ENCODE measurements around the gene GLIPR1L1. TPM values are rescaled to one million over a fixed set of nuclear protein-coding genes. Genes with fewer than 3 reads are reported as not detected.
A peak's percentile ranks its signal among the peaks of the same experiment; 100 is the strongest.
"Not testable (repeated sequence)": the region's sequence is repeated elsewhere in the genome, so short reads cannot be mapped to it uniquely, and the experiment has no call there.

Gene GLIPR1L1
- total RNA-seq, 4 donors from 2014 or later, result not detected

DNA sequence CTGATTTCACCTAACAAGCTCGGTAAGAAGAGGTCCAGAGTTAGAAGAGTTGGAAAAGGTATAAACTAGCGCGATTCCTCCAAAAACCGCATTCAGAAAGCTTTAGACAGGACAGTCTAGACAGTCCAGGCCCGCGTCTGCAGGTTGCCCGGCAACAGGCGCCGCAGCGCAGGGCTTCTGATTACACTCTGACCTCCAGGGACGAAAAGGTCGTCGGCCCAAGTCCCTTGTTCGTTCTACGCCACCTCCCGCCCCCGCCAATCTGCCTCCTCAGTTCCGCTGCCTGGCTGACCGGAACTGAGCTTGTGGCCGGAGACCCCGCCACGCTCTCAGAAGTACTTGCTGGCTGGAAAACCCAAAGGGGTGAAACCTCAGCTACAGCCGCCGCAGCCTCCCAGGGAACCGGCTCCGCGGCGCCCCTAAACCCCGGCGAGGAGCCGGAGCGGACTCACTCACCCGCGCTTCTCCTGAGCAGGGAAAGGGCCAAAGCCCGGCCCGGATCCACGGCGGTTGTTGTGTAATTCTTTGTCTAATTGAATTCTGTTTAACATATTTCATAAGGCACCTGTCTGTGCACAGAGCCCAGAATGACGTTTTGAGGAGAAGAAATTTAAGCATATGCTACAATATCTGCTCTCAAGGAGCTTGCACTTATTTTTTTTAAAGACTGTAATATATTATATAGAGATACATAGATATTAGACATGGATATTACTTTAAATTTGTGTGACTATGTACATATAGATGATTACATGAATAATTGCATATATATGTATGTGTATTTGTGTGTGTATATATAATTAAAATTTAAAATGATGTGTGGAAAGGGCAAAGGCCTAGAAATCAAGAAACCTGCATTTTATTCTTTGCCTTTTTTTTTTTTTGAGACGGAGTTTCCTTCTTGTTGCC, 4.3 kb upstream of the GLIPR1L1 start, which contains the start of gene CAPS2:
TSS of gene CAPS2 (minus strand) at position 407 of the 909 bp plus-strand sequence. CDS start 3,826 bp downstream, outside the sequence.
- Histone ChIP-seq H3K27ac (peak within 1 kb of the TSS in 2 of 4 donors; percentile 12 to 46), H3K27me3 (no peaks in the 10 kb centered on the region), H3K4me3 (peak within 1 kb of the TSS; percentile 31 to 65 (median 53)), H3K9me3 (no peaks in the 10 kb centered on the region), H3K36me3 (no peaks in the 10 kb centered on the region), H3K4me1 (no peaks in the 10 kb centered on the region)
- DNase-seq, result peak; percentile 48 to 86 (median 85)
- TF ChIP-seq, protein P1, sequence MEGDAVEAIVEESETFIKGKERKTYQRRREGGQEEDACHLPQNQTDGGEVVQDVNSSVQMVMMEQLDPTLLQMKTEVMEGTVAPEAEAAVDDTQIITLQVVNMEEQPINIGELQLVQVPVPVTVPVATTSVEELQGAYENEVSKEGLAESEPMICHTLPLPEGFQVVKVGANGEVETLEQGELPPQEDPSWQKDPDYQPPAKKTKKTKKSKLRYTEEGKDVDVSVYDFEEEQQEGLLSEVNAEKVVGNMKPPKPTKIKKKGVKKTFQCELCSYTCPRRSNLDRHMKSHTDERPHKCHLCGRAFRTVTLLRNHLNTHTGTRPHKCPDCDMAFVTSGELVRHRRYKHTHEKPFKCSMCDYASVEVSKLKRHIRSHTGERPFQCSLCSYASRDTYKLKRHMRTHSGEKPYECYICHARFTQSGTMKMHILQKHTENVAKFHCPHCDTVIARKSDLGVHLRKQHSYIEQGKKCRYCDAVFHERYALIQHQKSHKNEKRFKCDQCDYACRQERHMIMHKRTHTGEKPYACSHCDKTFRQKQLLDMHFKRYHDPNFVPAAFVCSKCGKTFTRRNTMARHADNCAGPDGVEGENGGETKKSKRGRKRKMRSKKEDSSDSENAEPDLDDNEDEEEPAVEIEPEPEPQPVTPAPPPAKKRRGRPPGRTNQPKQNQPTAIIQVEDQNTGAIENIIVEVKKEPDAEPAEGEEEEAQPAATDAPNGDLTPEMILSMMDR (IDR thresholded peaks at IDR 0.05), result peak in 1 of 6 experiments; percentile 8
- peak in 1 of 2 donors; percentile 51 for TF ChIP-seq POLR2A (IDR thresholded peaks at IDR 0.05)

DNA sequence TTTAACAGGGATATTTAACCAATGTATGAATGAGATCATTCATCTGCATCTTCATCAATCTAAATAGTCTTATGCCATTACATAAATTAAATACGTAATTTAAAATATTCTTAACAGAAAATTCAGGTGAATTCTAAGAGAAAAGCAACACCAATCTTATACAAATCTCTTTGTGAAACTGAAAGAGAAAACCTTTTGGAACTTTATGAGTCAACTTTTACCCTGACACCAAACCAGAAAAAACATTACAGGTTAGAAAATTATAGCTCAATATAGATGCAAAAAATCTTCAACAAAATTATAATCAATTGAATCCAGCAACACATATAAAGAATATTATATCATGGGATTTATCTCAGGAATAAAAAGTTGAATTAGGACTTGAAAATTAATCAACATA, 3.4 kb downstream of the GLIPR1L1 start:
- TF ChIP-seq, protein P1 (IDR thresholded peaks at IDR 0.05), result no peak
- no peak for TF ChIP-seq POLR2A (IDR thresholded peaks at IDR 0.05)
- Histone ChIP-seq H3K27me3 (no peaks in the 10 kb centered on the region), H3K27ac (no peak overlapping the region), H3K4me3 (no peak overlapping the region), H3K9me3 (no peaks in the 10 kb centered on the region), H3K36me3 (no peaks in the 10 kb centered on the region), H3K4me1 (no peaks in the 10 kb centered on the region)
- no peak for DNase-seq

DNA sequence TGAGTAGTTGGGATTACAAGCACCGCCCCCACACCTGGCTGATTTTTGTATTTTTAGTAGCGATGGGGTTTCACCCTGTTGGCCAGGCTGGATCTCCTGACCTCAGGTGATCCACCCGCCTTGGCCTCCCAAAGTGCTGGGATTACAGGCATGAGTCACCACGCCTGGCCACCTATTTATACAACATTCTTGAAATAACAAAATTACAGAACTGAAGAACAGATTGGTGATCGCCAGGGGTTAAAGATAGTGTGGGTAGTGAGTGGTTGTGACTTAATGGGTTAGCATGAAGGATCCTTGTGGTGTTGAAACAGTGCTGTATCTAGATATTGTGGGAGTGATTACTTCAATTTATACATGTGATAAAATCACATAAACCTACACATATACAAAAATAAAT, 7.4 kb downstream of the GLIPR1L1 start:
- TF ChIP-seq, protein P1 (IDR thresholded peaks at IDR 0.05), result no peak
- no peak for TF ChIP-seq POLR2A (IDR thresholded peaks at IDR 0.05)
- Histone ChIP-seq H3K36me3 (no peaks in the 10 kb centered on the region), H3K4me3 (no peak overlapping the region), H3K9me3 (no peaks in the 10 kb centered on the region), H3K27ac (no peak overlapping the region), H3K4me1 (no peaks in the 10 kb centered on the region), H3K27me3 (no peaks in the 10 kb centered on the region)
- no peak for DNase-seq

DNA sequence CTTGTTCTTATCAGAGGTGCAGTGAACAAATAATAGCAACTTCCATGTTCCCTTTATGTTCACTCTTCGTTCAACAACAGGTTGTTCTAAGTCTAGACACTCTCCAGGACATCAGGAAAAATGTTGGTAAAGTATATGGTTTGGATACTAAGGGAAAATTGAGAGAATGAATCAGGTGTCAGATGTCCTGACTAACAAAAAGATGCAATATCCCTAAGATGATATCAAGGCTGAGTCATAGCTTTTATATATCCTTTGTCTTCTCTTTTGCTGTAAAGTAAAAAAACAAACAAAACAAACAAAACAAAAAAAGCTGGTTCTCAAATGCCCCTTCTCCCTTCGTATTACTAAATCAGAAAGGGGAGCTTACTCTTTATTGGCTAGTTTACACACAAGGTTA, 11.1 kb downstream of the GLIPR1L1 start:
- no peaks in the 10 kb centered on the region for H3K9me3 ChIP-seq
- no peak for TF ChIP-seq POLR2A (IDR thresholded peaks at IDR 0.05)
- TF ChIP-seq, protein P1 (IDR thresholded peaks at IDR 0.05), result no peak
- no peaks in the 10 kb centered on the region for H3K4me1 ChIP-seq
- no peak overlapping the region for H3K4me3 ChIP-seq
- no peaks in the 10 kb centered on the region for H3K36me3 ChIP-seq
- no peaks in the 10 kb centered on the region for H3K27me3 ChIP-seq
- DNase-seq, result no peak
- H3K27ac ChIP-seq, result no peak overlapping the region

DNA sequence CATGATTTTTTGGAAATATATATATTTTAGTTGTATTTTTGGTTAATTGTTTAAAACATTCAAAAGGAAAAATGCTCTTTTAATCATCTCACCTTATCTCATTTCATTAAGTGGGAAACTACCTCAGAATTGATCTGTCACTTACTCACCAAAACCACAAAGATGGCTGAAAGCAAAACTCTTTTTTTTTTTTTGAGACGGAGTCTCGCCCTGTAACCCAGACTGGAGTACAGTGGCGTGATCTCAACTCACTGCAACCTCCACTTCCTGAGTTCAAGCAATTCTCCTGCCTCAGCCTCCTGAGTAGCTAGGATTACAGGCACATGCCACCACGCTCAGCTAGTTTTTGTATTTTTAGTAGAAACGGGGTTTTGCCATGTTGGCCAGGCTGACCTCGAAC, 11.7 kb downstream of the GLIPR1L1 start:
- not testable (repeated sequence) for DNase-seq, H3K27me3 ChIP-seq, H3K27ac ChIP-seq, H3K4me1 ChIP-seq, H3K9me3 ChIP-seq, H3K36me3 ChIP-seq, H3K4me3 ChIP-seq

DNA sequence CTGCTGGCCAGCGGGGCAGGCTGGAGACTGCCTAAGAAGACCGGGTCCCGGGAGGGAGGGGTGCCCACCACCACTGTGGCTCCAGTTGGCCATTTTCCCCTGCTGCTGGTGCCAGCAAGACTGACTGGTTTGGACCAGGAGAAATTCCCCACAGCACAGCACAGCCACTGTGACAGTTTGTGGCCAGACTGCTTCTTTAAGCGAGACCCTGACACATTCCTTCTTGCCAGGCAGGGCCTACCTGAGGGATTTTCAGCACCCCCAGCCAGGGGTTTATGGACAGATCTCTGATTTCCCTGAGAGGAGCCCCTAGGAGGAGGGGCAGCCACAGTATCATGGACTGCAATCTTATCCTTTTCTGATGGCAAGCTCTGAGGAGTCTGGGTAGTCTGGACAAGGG, 15.5 kb downstream of the GLIPR1L1 start:
- TF ChIP-seq POLR2A (IDR thresholded peaks at IDR 0.05), result no peak
- TF ChIP-seq, protein P1 (IDR thresholded peaks at IDR 0.05), result no peak
- Histone ChIP-seq H3K36me3 (no peaks in the 10 kb centered on the region), H3K27ac (no peak overlapping the region), H3K27me3 (no peaks in the 10 kb centered on the region), H3K4me1 (no peaks in the 10 kb centered on the region), H3K4me3 (no peak overlapping the region), H3K9me3 (no peaks in the 10 kb centered on the region)
- no peak for DNase-seq
